PC-3 (cell line): ENCODE results near the gene CDC7.

ENCODE experiments used
- EZH2 ChIP-seq: fragments of 300-600 bp; sonication (generic); IDR thresholded peaks from one replicate; pipeline ENCODE4 v1.6.1; 2017; ENCODE audit warnings: antibody characterized with exemption, mild to moderate bottlenecking, low read length; ENCODE audit not compliant: unreplicated experiment
- EZH2phosphoT487 ChIP-seq: fragments of 300-600 bp; sonication (generic); IDR thresholded peaks from 2 replicates; pipeline ENCODE4 v1.6.1; 2018; ENCODE audit warnings: mild to moderate bottlenecking, antibody characterized with exemption, low read length, borderline replicate concordance

- no peak for TF ChIP-seq EZH2
- TF ChIP-seq EZH2phosphoT487, result no peak
Measured at GRCh38 chr1:91513706-91514105, 13.1 kb downstream of the CDC7 start.
